BJ (cell line): Measurements from ENCODE around the gene SLC39A3. TPM values are rescaled to one million over a fixed set of nuclear protein-coding genes. Genes with fewer than 3 reads are reported as not detected.

ENCODE experiments used
- CTCF ChIA-PET: fragments of 350-600 bp; formaldehyde crosslinking; extraction: SDS; loops from one replicate; lab custom pipeline; 2021; ENCODE audit warnings: antibody characterized with exemption, inconsistent platforms; lab: Yijun Ruan, JAX
- POLR2A ChIA-PET: fragments of 300-600 bp; sonication (Branson Sonifier 250); formaldehyde crosslinking; extraction: SDS; loops from one replicate; lab custom pipeline; 2021; ENCODE audit warnings: antibody characterized with exemption; lab: Charles Lee
- DNase-seq: peaks from one replicate; pipeline ENCODE4 v3.0.0-alpha.2; 2011; ENCODE audit warnings: low read depth
- H3K27me3 ChIP-seq: 2 replicates; pipeline ENCODE4 v1.6.0; 2011; ENCODE audit warnings: low read length; ENCODE audit not compliant: control insufficient read depth, insufficient read depth
- H3K36me3 ChIP-seq: 2 replicates; pipeline ENCODE4 v1.5.1; 2011; ENCODE audit warnings: low read length; ENCODE audit not compliant: control insufficient read depth, insufficient read depth
- H3K4me3 ChIP-seq: 2 replicates; pipeline ENCODE4 v1.5.1; 2011; ENCODE audit warnings: low read depth, mild to moderate bottlenecking, control low read depth, low read length
- CTCF ChIP-seq: IDR thresholded peaks from 2 replicates; pipeline ENCODE4 v1.5.1; 2011; ENCODE audit warnings: low read depth, mild to moderate bottlenecking, control low read depth, inconsistent platforms, low read length, moderate library complexity; ENCODE audit not compliant: insufficient read depth
- polyA plus RNA-seq: library from polyadenylated mRNA; depleted of rRNA; stranded (reverse); fragments of >200 nt; gene quantifications from 2 replicates; pipeline ENCODE4 v1.2.3, GENCODE V29; 2011

SLC39A3 gene
- polyA plus RNA-seq, 1 experiment, result 67.9 TPM

- no peak for TF ChIP-seq CTCF
- no peak for DNase-seq
- H3K4me3 ChIP-seq, result no peak overlapping the region
- 0 out of 2 replicates have a peak, but pooled peaks cover 4% of the 10 kb centered on the region for H3K36me3 ChIP-seq
- POLR2A ChIA-PET, result no interaction called here
- CTCF ChIA-PET, result no interaction called here
- no peaks in the 10 kb centered on the region for H3K27me3 ChIP-seq
Observed at GRCh38 chr19:2779121-2779740, 39.4 kb upstream of the SLC39A3 start.

- 0 out of 2 replicates have a peak, but pooled peaks cover 4% of the 10 kb centered on the region for H3K36me3 ChIP-seq
- CTCF ChIA-PET, result no interaction called here
- DNase-seq, result no peak
- no peak overlapping the region for H3K4me3 ChIP-seq
- no peaks in the 10 kb centered on the region for H3K27me3 ChIP-seq
- POLR2A ChIA-PET, result no interaction called here
- TF ChIP-seq CTCF, result no peak
Observed at GRCh38 chr19:2777952-2778683, 38.3 kb upstream of the SLC39A3 start.

GRCh38 chr19:2775556-2776430 is 36.0 kb upstream of the SLC39A3 start:
- no peak overlapping the region for H3K4me3 ChIP-seq
- no peak for TF ChIP-seq CTCF
- no peaks in the 10 kb centered on the region for H3K27me3 ChIP-seq
- CTCF ChIA-PET, result interaction anchor here (2.0 kb wide), 1 partner anchor 128 kb away, joined by 7 read pairs; no protein-coding TSS in a partner anchor
- no peak for DNase-seq
- peaks cover 4% of the 10 kb centered on the region for H3K36me3 ChIP-seq
- POLR2A ChIA-PET, result no interaction called here

GRCh38 chr19:2774953-2775555 is 35.2 kb upstream of the SLC39A3 start:
- no peak for DNase-seq
- no peak overlapping the region for H3K4me3 ChIP-seq
- POLR2A ChIA-PET, result no interaction called here
- peaks cover 4% of the 10 kb centered on the region for H3K36me3 ChIP-seq
- CTCF ChIA-PET, result interaction anchor here (2.0 kb wide), 1 partner anchor 127 kb away, joined by 7 read pairs; no protein-coding TSS in a partner anchor
- TF ChIP-seq CTCF, result no peak
- no peaks in the 10 kb centered on the region for H3K27me3 ChIP-seq
